SK-N-SH (cell line): ENCODE results near the gene COMT. TPM values are rescaled to one million over a fixed set of nuclear protein-coding genes. Genes with fewer than 3 reads are reported as not detected.

Experiments
- CTCF ChIA-PET: fragments of 300-600, 350-600 bp; formaldehyde crosslinking; extraction: SDS; loops from one replicate; lab custom pipeline; 2021; lab: Yijun Ruan, JAX
- POLR2A ChIA-PET: fragments of 350-600 bp; sonication (Branson Sonifier 250); formaldehyde crosslinking; extraction: SDS; loops from one replicate; lab custom pipeline; 2020; ENCODE audit warnings: antibody characterized with exemption, inconsistent platforms; lab: Yijun Ruan, JAX
- DNase-seq: peaks from one replicate; pipeline ENCODE4 v3.0.0; 2012
- H2AFZ ChIP-seq: fragments of 200-600 bp; sonication (generic); 2 replicates; pipeline ENCODE4 v1.8.1; 2016; ENCODE audit warnings: antibody characterized with exemption, mild to moderate bottlenecking, low read depth
- H3F3A ChIP-seq: fragments of 200-600 bp; sonication (generic); replicated peaks from 2 replicates; pipeline ENCODE3; 2016; ENCODE audit warnings: antibody characterized with exemption, mild to moderate bottlenecking; ENCODE audit not compliant: insufficient read depth
- H3K27ac ChIP-seq, 2 experiments: fragments of 200-500 bp in 1 of 2; fragments of 200-600 bp in 1 of 2; sonication (Bioruptor generic) in 1 of 2; sonication (generic), shearing (Covaris generic) in 1 of 2; 2 replicates each; pipeline versions ENCODE4 v1.5.1 to v1.6.1; 2014 to 2016; ENCODE audit warnings: low read depth in 2 of 2, inconsistent platforms in 1 of 2, low read length in 1 of 2, mild to moderate bottlenecking in 1 of 2, mixed read lengths in 1 of 2
- H3K27me3 ChIP-seq: fragments of 200-600 bp; sonication (generic), shearing (Covaris generic); 2 replicates; pipeline ENCODE4 v1.6.1; 2016; ENCODE audit warnings: mixed run types; ENCODE audit not compliant: insufficient read depth
- H3K36me3 ChIP-seq, 2 experiments: fragments of 200-500 bp in 1 of 2; fragments of 200-600 bp in 1 of 2; sonication (Bioruptor generic) in 1 of 2; sonication (generic) in 1 of 2; replicated peaks in 1 of 2; 2 replicates each; pipeline versions ENCODE3 to v1.5.1; 2014 to 2016; ENCODE audit warnings: low read length in 1 of 2, mild to moderate bottlenecking in 1 of 2; ENCODE audit not compliant: insufficient read depth in 2 of 2, control insufficient read depth in 1 of 2
- H3K4me1 ChIP-seq, 2 experiments: fragments of 200-500 bp in 1 of 2; fragments of 200-600 bp in 1 of 2; sonication (Bioruptor generic) in 1 of 2; sonication (generic), shearing (Covaris generic) in 1 of 2; 2 replicates each; pipeline versions ENCODE4 v1.5.1 to v1.6.1; 2014 to 2016; ENCODE audit warnings: low read depth in 1 of 2, low read length in 1 of 2, mixed run types in 1 of 2; ENCODE audit not compliant: insufficient read depth in 2 of 2, control insufficient read depth in 1 of 2
- H3K4me2 ChIP-seq: fragments of 200-600 bp; sonication (generic), shearing (Covaris generic); 2 replicates; pipeline ENCODE4 v1.6.1; 2017; ENCODE audit warnings: mixed run types
- H3K4me3 ChIP-seq, 2 experiments: fragments of 200-500 bp in 1 of 2; fragments of 200-600 bp in 1 of 2; sonication (Bioruptor generic) in 1 of 2; sonication (generic), shearing (Covaris generic) in 1 of 2; 2 replicates each; pipeline versions ENCODE4 v1.5.1 to v1.8.1; 2014 to 2016; ENCODE audit warnings: low read depth in 2 of 2, inconsistent platforms in 1 of 2, low read length in 1 of 2, mild to moderate bottlenecking in 1 of 2, mixed read lengths in 1 of 2, moderate library complexity in 1 of 2
- H3K79me2 ChIP-seq: fragments of 200-600 bp; sonication (generic); 2 replicates; pipeline ENCODE4 v1.8.1; 2017; ENCODE audit warnings: mild to moderate bottlenecking; ENCODE audit not compliant: insufficient read depth
- H3K9ac ChIP-seq: fragments of 200-600 bp; sonication (generic); 2 replicates; pipeline ENCODE4 v1.6.1; 2017; ENCODE audit warnings: mixed run types
- H3K9me2 ChIP-seq: fragments of 200-600 bp; sonication (generic); 2 replicates; pipeline ENCODE4 v1.6.1; 2017; ENCODE audit warnings: mixed run types
- H3K9me3 ChIP-seq: fragments of 200-600 bp; sonication (generic); 2 replicates; pipeline ENCODE4 v1.6.1; 2017; ENCODE audit warnings: mixed run types, mild to moderate bottlenecking, moderate library complexity
- H4K20me1 ChIP-seq: fragments of 200-600 bp; sonication (generic); 2 replicates; pipeline ENCODE4 v1.6.1; 2017; ENCODE audit warnings: mild to moderate bottlenecking, mixed run types; ENCODE audit not compliant: insufficient read depth
- CHD2 ChIP-seq: fragments of 150-350 bp; IDR thresholded peaks from 2 replicates; pipeline ENCODE4 v1.6.1; 2018; ENCODE audit warnings: low read length; ENCODE audit not compliant: partially characterized antibody
- CTCF ChIP-seq: fragments of 200-600 bp; sonication (generic); IDR thresholded peaks from 2 replicates; pipeline ENCODE4 v1.6.1; 2017; ENCODE audit warnings: antibody characterized with exemption, mild to moderate bottlenecking, moderate library complexity
- GABPA ChIP-seq: IDR thresholded peaks from 2 replicates; pipeline ENCODE4 v1.4.0; 2012; ENCODE audit warnings: low read depth, mild to moderate bottlenecking
- GATA2 ChIP-seq: sonication (generic); formaldehyde crosslinking; IDR thresholded peaks from 2 replicates; pipeline ENCODE4 v1.5.0; 2020; ENCODE audit warnings: mild to moderate bottlenecking, missing genetic modification reagents
- IRF3 ChIP-seq: fragments of 150-350 bp; IDR thresholded peaks from 2 replicates; pipeline ENCODE4 v1.6.1; 2016; ENCODE audit warnings: mild to moderate bottlenecking, low read depth, low read length
- MAX ChIP-seq: IDR thresholded peaks from 2 replicates; pipeline ENCODE4 v1.4.0; 2012; ENCODE audit warnings: low read depth
- NFIC ChIP-seq: IDR thresholded peaks from 2 replicates; pipeline ENCODE4 v1.4.0; 2012; ENCODE audit warnings: borderline replicate concordance
- NRF1 ChIP-seq: IDR thresholded peaks from 2 replicates; pipeline ENCODE4 v1.6.1; 2012; ENCODE audit warnings: low read depth, mild to moderate bottlenecking, low read length
- RAD21 ChIP-seq: IDR thresholded peaks from 2 replicates; pipeline ENCODE4 v1.6.1; 2012; ENCODE audit warnings: mild to moderate bottlenecking, low read length
- REST ChIP-seq: IDR thresholded peaks from 2 replicates; pipeline ENCODE4 v1.6.1; 2012; ENCODE audit warnings: mild to moderate bottlenecking, low read depth, low read length, moderate library complexity
- RFX5 ChIP-seq: IDR thresholded peaks from 2 replicates; pipeline ENCODE4 v1.6.1; 2012; ENCODE audit warnings: mild to moderate bottlenecking, improper control_type of control experiment, low read length
- TAF1 ChIP-seq: IDR thresholded peaks from 2 replicates; pipeline ENCODE4 v1.6.1; 2012; ENCODE audit warnings: low read depth, mild to moderate bottlenecking, low read length, moderate library complexity, borderline replicate concordance
- TCF12 ChIP-seq: IDR thresholded peaks from 2 replicates; pipeline ENCODE4 v1.4.0; 2012
- TEAD4 ChIP-seq: IDR thresholded peaks from 2 replicates; pipeline ENCODE4 v1.4.0; 2012; ENCODE audit warnings: mild to moderate bottlenecking, borderline replicate concordance; ENCODE audit not compliant: insufficient read depth
- USF1 ChIP-seq: IDR thresholded peaks from 2 replicates; pipeline ENCODE4 v1.4.0; 2012; ENCODE audit warnings: low read depth, borderline replicate concordance
- USF2 ChIP-seq: fragments of 150-350 bp; IDR thresholded peaks from 2 replicates; pipeline ENCODE4 v1.6.1; 2017; ENCODE audit warnings: antibody characterized with exemption, low read length, low read depth, borderline replicate concordance
- YY1 ChIP-seq: IDR thresholded peaks from 2 replicates; pipeline ENCODE4 v1.4.0; 2012; ENCODE audit warnings: low read depth, mild to moderate bottlenecking
- WGBS: methylation state at CpG from one replicate; pipeline ENCODE4 v1.1.6; 2017; ENCODE audit warnings: low lambda C conversion rate; 5-methylcytosine and 5-hydroxymethylcytosine counted together
- polyA plus RNA-seq, 3 experiments: library from polyadenylated mRNA; depleted of rRNA; stranded (reverse); fragments of >200 nt; gene quantifications; 2 replicates each; pipeline ENCODE4 v1.2.3, GENCODE V29; 2012

The COMT gene
- polyA plus RNA-seq, 1 of the 3 experiments (the other 2 are of a cell fraction), result 343 TPM

GRCh38 chr22:19921544-19922081, 20.0 kb upstream of the COMT start:
- Histone ChIP-seq H3K4me1 (no peaks in the 10 kb centered on the region), H3K27me3 (no peaks in the 10 kb centered on the region), H3F3A (no peaks in the 10 kb centered on the region), H3K9me2 (no peaks in the 10 kb centered on the region), H3K36me3 (peaks cover 0 to 13% of the 10 kb centered on the region in 2 experiments), H4K20me1 (no peaks in the 10 kb centered on the region), H3K9ac (no peak overlapping the region), H3K27ac (no peak overlapping the region), H3K9me3 (no peaks in the 10 kb centered on the region), H2AFZ (no peak overlapping the region), H3K4me2 (no peak overlapping the region), H3K79me2 (no peaks in the 10 kb centered on the region), H3K4me3 (no peak overlapping the region)
- CTCF ChIA-PET, result interaction anchor here (2.4 to 4.7 kb wide), 2 partner anchors 11 to 191 kb away, joined by 8 to 21 read pairs; no protein-coding TSS in a partner anchor
- DNase-seq, result no peak
- WGBS, result 83% methylated on average over 3 of the region's 3 CpGs
- POLR2A ChIA-PET, result no interaction called here
- TF ChIP-seq CTCF (no peak), RAD21 (no peak), MAX (no peak), GATA2 (no peak), GABPA (no peak), CHD2 (no peak), YY1 (no peak), USF2 (no peak), NRF1 (no peak), RFX5 (no peak), USF1 (no peak), TCF12 (no peak), TEAD4 (no peak), REST (no peak), NFIC (no peak), TAF1 (no peak), IRF3 (no peak)
